Vagina (tissue), 2 donors: Measurements from ENCODE around the gene EXPH5.

Experiments
- POLR2A ChIP-seq, 2 donors: fragments of 450-650 bp; IDR thresholded peaks; one replicate each; pipeline ENCODE4 v1.6.1; 2017; ENCODE audit warnings: antibody characterized with exemption in 2 of 2, mild to moderate bottlenecking in 2 of 2, moderate library complexity in 2 of 2
- POLR2AphosphoS5 ChIP-seq, 2 donors: sonication (generic); formaldehyde crosslinking; IDR thresholded peaks; one replicate each; pipeline ENCODE4 v1.9.0; 2017; ENCODE audit warnings: antibody characterized with exemption in 2 of 2, mild to moderate bottlenecking in 2 of 2, low read depth in 1 of 2; ENCODE audit not compliant: insufficient read depth in 1 of 2
- TF ChIP-seq, protein P1 (sequence below), 3 experiments: fragments of 450-650 bp in 2 of 3; fragments of 200-600 bp in 1 of 3; sonication (generic) in 1 of 3; IDR thresholded peaks; one replicate each; pipeline ENCODE4 v1.5.1; 2017 to 2019; ENCODE audit warnings: antibody characterized with exemption in 3 of 3, mild to moderate bottlenecking in 2 of 3, moderate library complexity in 2 of 3

DNA sequence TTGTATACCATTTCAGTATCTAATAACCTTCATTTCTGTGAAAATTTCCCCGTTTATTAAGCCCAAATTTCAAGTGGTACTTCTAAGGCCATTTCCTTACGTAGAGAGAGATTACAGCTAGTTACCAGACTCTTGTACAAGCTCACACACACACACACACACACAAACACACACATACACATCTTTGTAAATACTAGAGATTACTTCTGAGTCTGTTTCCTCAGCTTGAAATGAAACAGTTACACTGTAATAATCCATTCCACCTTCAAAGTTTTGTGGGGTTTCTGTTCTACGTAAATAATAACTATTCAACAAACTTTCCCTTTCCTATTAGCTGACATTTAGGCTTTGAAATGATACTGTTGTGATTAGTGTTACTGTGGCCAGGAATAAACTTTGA is 101.6 kb downstream of the EXPH5 start:
- TF ChIP-seq POLR2A (IDR thresholded peaks at IDR 0.05), result no peak
- TF ChIP-seq, protein P1, sequence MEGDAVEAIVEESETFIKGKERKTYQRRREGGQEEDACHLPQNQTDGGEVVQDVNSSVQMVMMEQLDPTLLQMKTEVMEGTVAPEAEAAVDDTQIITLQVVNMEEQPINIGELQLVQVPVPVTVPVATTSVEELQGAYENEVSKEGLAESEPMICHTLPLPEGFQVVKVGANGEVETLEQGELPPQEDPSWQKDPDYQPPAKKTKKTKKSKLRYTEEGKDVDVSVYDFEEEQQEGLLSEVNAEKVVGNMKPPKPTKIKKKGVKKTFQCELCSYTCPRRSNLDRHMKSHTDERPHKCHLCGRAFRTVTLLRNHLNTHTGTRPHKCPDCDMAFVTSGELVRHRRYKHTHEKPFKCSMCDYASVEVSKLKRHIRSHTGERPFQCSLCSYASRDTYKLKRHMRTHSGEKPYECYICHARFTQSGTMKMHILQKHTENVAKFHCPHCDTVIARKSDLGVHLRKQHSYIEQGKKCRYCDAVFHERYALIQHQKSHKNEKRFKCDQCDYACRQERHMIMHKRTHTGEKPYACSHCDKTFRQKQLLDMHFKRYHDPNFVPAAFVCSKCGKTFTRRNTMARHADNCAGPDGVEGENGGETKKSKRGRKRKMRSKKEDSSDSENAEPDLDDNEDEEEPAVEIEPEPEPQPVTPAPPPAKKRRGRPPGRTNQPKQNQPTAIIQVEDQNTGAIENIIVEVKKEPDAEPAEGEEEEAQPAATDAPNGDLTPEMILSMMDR (IDR thresholded peaks at IDR 0.05), result no peak
- TF ChIP-seq POLR2AphosphoS5 (IDR thresholded peaks at IDR 0.05; ENCODE audit: insufficient read depth in 1 of 2, low read depth in 1 of 2), result no peak
